G401 (cell line): ENCODE data around the gene PNMA1. TPM values are rescaled to one million over a fixed set of nuclear protein-coding genes. Genes with fewer than 3 reads are reported as not detected.

Experiments
- DNase-seq: peaks from one replicate; pipeline ENCODE4 v3.0.0-alpha.2; 2015; ENCODE audit warnings: low spot score
- in situ Hi-C: cut with HindIII; loops from 2 replicates; pipeline ENCODE4 v1.10.0; 2016; ENCODE audit warnings: low sequenced_read_pairs, mixed read lengths
- total RNA-seq: library from RNA; depleted of rRNA; stranded (reverse); fragments of >200 nt; shearing (Covaris generic); gene quantifications from 2 replicates; pipeline ENCODE4 v1.2.3, GENCODE V29; 2014

The PNMA1 gene
- total RNA-seq, 1 experiment from 2014 or later: 80.4 TPM

GRCh38 chr14:73739899-73740617, 25.9 kb upstream of the PNMA1 start:
- no peak for DNase-seq
- in situ Hi-C loops: no loop called here

- in situ Hi-C loops: no loop called here
- no peak for DNase-seq
Measured at GRCh38 chr14:73739174-73739898, 25.2 kb upstream of the PNMA1 start.

- in situ Hi-C loops: no loop called here
- DNase-seq: no peak
Measured at GRCh38 chr14:73738518-73739173, 24.5 kb upstream of the PNMA1 start.

GRCh38 chr14:73736842-73737241, 22.7 kb upstream of the PNMA1 start:
- in situ Hi-C loops: no loop called here
- no peak for DNase-seq

GRCh38 chr14:73732006-73732405, 17.8 kb upstream of the PNMA1 start:
- in situ Hi-C loops: no loop called here
- DNase-seq: no peak

- DNase-seq: peak; percentile 80
- in situ Hi-C loops: no loop called here
Measured at GRCh38 chr14:73731111-73731510, 16.9 kb upstream of the PNMA1 start.

GRCh38 chr14:73729556-73730265, 15.5 kb upstream of the PNMA1 start:
- in situ Hi-C loops: no loop called here
- no peak for DNase-seq

GRCh38 chr14:73728717-73729330, 14.6 kb upstream of the PNMA1 start:
- peak; percentile 82 for DNase-seq
- in situ Hi-C loops: no loop called here

GRCh38 chr14:73727166-73727565, 13.0 kb upstream of the PNMA1 start:
- in situ Hi-C loops: no loop called here
- DNase-seq: no peak

GRCh38 chr14:73726025-73726961, 12.1 kb upstream of the PNMA1 start:
- DNase-seq: no peak
- in situ Hi-C loops: no loop called here

GRCh38 chr14:73725116-73726024, 11.2 kb upstream of the PNMA1 start:
- no peak for DNase-seq
- in situ Hi-C loops: no loop called here

- in situ Hi-C loops: no loop called here
- DNase-seq: no peak
Measured at GRCh38 chr14:73724696-73725095, 10.5 kb upstream of the PNMA1 start.

GRCh38 chr14:73723797-73724661, 9.8 kb upstream of the PNMA1 start:
- in situ Hi-C loops: no loop called here
- DNase-seq: no peak

GRCh38 chr14:73723406-73723796, 9.2 kb upstream of the PNMA1 start:
- in situ Hi-C loops: no loop called here
- DNase-seq: no peak

GRCh38 chr14:73722581-73722980, 8.4 kb upstream of the PNMA1 start:
- in situ Hi-C loops: no loop called here
- no peak for DNase-seq

GRCh38 chr14:73721101-73721821, 7.1 kb upstream of the PNMA1 start:
- no peak for DNase-seq

More at GRCh38 chr14:73721101-73721821, 7.1 kb upstream of the PNMA1 start:
- in situ Hi-C loops: no loop called here
